Ureter (tissue), 1 donor: ENCODE measurements around the gene CACNA1B. TPM values are rescaled to one million over a fixed set of nuclear protein-coding genes. Genes with fewer than 3 reads are reported as not detected.
A peak's percentile ranks its signal among the peaks of the same experiment; 100 is the strongest.

Experiments used
- DNase-seq: peaks from one replicate; pipeline ENCODE4 v3.0.0-alpha.2; 2020; ENCODE audit warnings: low spot score
- total RNA-seq: library from RNA; stranded (reverse); gene quantifications from one replicate; pipeline ENCODE4 v1.2.4, GENCODE V29; 2023
- donor health status: DM: yes; HTN: yes; CAD: no.

CACNA1B gene
- total RNA-seq, 1 donor from 2014 or later = 0.23 TPM

DNA sequence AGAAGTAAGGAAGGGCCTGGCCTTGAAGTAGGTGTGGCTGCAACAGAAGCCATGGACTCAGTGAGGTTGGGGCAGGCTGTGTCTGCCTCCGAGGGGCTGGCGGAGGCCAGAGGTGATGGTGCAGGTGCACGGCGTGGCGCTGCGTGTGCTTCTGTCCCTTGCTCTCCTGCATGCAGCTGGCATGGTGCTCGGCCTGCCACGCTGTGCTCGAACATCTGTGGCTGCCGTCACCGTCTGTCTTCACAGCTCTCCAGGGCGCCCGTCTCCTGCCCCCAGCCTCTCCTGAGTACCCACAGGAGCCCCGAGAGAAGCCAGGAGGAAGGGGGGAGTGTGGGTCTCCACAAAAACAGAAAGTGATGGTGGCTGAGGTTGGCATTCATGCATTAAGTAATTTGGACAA, 193.7 kb downstream of the CACNA1B start:
- no peak for DNase-seq

- no peak for DNase-seq
Observed at GRCh38 chr9:138071731-138072130, 194.1 kb downstream of the CACNA1B start.

DNA sequence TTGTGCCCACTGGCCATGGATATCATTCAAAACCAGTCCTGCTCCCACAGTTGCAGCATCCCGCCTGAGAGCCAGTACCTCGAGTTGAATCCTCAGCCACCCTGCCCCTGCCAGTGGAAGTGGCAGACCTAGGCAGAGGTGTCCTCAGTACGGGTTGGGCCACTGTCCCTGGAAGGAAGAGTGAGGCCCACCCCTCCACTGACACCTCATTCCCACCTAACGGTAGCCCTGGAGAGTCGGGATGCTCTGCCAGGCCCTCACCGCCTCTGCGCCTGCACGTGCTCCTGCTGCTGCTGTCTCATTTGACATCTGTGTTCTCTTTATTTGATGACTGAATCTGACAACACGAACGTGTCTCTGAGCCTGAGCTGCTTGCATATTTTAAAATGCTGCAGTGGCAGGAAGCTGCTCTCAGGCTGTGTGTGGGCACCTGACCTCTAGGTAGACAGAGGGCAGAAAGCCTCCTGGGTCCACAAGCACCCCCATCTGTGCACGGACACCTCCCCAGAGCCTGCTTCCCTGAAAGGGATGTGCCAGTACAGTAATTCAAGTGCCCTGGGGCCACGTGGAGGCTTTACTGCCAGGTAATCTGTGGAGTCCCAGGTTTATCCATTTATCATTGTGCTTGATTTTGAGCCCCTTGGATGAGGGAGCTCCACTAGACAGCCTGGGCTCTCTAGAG, 194.7 kb downstream of the CACNA1B start:
- DNase-seq = no peak

DNA sequence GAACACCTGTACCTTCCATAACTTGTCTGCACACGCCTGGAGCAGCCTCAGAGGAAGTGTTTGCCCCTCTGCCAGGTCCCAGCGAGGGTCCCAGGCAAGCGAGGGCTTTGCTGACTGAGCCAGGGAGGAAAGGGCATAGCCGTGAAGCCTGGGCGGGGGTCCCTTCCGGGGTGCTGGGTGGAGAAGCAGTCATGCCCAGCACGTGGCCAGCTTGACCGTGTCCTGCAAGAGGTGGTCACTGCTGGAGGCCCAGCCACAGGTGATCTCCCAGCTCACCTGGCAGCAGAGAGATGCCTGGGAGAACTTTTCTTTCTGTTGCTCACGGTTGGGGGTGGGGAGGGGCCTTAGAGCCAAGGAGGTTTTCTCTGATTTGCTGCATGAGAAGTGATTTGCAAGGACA, 195.3 kb downstream of the CACNA1B start:
- peak; percentile 39 for DNase-seq

DNA sequence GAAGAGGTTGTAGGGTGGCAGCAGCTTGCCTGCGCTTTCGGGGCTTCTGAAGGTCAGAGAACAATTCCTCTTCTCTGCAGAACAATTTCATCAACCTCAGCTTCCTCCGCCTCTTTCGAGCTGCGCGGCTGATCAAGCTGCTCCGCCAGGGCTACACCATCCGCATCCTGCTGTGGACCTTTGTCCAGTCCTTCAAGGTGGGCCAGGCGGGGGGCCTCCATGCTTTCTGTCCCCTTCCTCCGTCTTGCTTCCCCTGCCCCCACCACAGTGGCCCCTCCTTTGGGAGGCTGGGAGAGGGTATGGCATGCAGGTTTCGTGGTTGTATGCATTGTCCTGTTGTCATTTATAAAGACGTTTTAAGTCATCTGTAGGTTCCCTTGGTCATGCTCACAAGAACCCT, 195.8 kb downstream of the CACNA1B start:
- DNase-seq = peak; percentile 32

DNA sequence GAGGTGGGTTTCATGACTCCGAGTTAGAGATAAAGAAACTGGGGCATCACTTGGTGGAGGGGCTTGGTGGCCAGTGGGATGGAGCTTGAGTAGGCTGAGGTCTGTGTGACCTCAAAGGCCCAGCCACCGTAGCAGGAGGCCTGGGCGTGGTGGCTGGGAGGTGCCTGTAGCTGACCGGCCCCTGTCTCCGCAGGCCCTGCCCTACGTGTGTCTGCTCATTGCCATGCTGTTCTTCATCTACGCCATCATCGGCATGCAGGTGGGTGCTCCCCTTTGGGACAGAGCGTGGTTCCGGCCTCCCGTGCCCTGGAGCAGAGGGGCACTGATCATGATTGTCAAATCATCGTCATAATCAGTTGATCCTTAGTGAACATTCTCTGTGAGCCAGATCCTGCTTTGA, 196.2 kb downstream of the CACNA1B start:
- DNase-seq = no peak

- peak; percentile 30 for DNase-seq
Observed at GRCh38 chr9:138074516-138074915, 196.9 kb downstream of the CACNA1B start.

DNA sequence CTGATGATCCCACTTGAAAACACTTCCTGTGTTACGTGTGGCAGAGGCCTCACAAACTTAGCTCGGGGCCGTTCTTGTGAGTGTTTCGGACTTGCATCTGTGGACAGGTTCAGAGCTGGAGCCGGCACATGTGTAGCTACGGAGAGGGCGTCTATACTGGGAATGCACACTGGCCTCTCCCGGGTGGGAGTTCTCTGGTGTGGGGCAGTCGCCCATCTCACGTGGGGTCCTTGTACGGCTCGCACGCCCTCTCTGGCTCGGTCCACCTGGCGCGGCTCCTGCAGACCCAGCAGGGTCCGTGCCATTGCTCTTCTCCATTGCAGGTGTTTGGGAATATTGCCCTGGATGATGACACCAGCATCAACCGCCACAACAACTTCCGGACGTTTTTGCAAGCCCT, 197.9 kb downstream of the CACNA1B start:
- DNase-seq = no peak

DNA sequence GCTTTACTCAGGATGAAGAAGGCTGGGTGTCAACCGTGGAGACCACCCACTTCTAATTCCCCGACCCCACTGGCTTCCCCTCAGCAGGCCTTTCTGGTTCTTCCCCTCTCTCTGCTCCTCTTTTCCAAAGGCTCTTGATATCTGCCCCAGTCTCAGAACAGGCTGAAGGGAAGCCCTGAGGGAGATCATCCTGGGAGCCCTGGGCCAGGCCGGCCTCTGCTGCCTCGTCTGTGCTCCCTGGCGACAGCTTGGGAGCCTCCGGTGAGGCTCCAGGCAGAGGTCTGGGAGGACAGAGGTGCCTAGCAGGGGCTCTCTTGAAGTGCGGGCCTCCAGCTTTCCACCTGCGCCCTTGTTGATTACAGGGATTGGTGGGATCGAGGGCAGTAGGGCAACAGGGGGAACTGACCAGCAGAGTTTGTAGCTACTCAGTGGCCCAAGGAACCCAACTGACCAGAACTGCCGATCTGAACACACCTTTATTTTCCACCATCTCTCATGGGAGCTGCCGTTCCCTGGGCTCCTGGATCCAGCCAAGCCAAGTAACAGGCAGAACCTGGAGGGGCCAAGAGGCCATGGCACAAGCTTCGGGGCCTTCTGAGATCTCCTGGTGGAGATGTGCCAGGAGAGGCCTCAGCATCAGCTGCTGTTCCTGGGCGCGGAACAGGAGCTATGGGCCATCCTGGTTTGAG, 198.5 kb downstream of the CACNA1B start:
- no peak for DNase-seq

DNA sequence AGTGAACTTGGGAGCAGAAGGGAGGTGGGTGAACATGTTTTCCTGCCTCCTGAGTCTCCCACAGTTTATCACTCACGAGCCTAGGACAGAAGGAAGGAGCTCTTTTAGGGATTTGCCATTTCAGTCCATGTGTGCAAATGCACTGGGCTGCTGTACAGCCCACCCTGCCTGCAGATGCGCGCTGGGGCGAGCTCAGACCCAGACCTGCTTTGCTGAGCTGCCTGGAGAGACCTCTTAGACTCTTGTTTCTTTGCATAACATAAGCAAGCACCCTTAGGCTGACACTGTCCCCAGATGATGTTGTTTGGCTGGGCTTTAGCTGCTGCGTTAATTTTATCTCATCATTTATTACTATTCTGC, 199.0 kb downstream of the CACNA1B start:
- DNase-seq = no peak

GRCh38 chr9:138077126-138077525, 199.5 kb downstream of the CACNA1B start:
- peak; percentile 34 for DNase-seq

DNA sequence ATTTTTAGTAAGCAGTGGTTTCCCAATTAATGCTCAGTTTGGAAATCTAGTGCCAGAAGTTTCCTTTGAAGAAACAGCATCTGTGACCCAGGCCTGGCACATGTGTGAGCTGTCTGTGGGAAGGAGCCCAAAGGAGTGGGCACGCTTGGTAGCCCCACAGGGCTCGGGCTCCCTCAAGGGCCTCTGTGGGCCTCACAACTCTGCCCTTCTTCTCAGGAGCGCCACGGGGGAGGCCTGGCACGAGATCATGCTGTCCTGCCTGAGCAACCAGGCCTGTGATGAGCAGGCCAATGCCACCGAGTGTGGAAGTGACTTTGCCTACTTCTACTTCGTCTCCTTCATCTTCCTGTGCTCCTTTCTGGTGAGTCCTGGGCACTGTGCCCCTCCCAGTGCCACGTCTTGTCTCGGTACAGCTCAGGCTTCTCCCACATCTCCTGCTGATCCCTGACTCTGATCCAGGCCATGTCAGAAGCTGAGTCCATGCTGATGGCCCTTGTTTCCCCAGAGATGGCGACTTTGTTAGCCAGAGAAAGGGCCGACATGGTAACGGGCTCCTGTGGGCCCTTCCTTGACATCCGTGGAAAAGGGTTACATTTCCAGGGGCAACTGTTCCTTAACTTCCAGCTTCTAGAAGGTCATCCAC, 200.4 kb downstream of the CACNA1B start:
- no peak for DNase-seq

- no peak for DNase-seq
Observed at GRCh38 chr9:138078846-138079245, 201.3 kb downstream of the CACNA1B start.

DNA sequence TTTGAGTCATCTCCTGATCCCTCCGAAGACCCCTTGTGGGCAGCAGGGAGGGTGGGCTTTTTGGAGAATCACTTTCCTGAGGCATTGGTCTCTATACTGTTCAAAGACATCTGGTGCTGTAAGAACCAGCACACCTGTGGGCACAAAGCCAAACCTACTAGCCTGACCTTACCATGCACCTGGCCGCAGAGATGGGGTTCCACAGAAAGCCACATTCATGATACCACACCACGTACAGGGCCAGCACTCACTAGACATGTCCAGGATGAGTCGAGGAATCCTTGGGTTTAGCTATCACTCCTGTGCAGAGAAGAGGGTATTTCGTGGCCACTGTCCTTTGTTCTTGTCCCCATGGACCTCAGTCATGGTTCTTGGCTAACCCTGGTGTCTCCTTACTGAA, 203.4 kb downstream of the CACNA1B start:
- no peak for DNase-seq

DNA sequence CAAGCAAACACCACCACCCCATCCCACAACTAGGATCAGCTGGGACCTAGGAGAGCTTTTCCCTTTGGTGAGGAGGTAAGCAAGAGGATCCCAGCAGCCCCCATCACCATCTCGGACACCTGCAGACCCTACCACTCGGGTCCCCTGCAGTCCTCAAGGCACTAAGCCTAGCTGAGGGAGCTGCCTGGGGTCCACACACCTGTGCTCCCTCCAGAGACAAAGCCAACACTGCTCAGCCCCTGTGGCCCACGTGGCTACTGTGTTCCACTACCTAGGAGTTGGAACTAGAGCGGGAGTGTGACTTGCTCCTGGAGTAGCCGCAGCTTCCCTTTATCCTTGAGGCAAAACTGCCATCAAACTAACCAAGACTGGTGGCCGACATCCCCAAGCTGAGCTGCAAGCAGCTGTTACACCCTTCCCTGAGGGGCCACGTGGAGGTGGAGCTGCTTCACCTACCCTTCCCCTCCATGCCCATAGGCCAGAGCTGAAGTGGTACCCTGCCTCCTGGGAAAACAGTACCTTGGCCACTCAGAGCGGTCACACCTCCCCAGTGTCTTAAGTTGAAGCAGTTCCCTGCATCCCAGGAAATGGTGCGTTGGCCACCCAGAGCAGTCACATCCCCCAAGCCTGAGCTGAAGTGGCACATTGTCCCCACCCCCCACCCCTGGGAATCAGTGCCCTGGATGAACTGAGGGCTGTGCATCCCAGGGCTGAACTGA, 205.5 kb downstream of the CACNA1B start:
- DNase-seq = no peak

DNA sequence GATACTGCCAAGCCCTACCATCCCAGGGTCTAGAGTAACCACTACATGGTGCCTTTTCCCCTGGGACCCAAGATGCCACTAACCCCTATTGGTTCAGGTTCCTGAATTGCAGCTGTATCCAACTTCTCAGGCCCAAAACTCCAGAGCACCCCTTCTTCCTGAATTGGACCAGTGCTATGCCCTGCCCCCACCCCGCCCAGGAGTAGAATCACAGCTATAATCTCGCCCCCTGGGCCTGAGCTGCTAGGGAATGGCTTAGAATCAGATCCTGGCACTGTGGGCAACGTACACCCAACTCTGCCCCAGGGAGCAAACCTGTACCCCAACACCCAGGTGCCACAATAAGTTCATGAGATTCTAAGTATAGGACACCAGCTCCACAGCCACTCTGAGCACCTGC, 206.3 kb downstream of the CACNA1B start:
- no peak for DNase-seq

DNA sequence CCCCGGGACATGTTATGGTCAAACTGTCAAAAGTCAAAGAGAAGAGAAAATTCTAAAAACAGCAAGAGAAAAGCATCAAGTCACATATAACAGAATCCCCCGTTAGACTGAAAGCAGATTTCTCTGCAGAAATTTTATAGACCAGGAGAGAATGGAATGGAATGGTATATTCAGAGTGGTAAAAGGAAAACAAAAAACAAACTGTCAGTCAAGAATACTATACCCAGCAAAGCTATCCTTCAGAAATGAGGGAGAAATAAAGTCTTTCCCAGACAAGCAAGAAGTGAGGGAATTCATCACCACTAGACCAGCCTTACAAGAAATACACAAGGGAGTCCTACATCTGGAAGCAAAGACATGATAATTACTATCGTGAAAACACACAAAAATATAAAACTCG, 208.0 kb downstream of the CACNA1B start:
- DNase-seq = no peak

DNA sequence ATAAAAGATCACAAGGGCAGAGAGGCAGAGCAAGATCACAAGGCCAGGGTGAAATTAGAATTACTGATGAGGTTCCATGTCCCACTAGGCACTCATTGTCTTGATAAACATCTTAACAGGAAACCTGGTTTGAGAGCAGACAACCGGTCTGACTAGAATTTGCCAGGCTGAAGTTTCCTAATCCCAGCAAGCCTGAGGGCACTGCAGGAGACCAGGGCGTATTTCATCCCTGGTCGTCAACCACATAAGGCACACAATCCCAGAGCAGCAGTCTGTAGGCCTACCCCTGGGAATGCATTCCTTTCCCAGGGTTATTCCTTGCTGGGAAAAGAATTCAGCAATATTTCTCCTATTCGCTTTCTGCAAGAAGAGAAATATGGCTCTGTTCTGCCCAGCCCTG, 214.5 kb downstream of the CACNA1B start:
- peak; percentile 40 for DNase-seq

DNA sequence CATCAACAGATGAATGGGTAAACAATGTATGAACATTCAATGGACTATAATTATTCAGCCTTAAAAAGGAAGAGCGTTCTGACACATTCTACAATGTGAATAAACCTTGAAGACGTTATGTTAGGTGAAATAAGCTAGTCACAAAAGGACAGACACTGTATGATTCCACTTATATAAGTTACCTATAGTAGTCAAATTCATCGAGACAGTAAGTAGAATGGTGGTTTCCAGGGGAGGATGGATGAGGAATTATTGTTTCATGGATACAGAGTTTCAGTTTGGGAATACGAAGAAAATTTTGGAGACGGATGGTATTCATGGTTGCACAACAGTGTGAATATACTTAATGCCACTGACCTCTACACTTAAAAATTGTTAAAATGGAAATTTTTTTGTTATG, 216.4 kb downstream of the CACNA1B start:
- no peak for DNase-seq

- DNase-seq = no peak
Observed at GRCh38 chr9:138095813-138096518, 218.4 kb downstream of the CACNA1B start.

- DNase-seq = no peak
Observed at GRCh38 chr9:138096519-138096845, 218.9 kb downstream of the CACNA1B start.

DNA sequence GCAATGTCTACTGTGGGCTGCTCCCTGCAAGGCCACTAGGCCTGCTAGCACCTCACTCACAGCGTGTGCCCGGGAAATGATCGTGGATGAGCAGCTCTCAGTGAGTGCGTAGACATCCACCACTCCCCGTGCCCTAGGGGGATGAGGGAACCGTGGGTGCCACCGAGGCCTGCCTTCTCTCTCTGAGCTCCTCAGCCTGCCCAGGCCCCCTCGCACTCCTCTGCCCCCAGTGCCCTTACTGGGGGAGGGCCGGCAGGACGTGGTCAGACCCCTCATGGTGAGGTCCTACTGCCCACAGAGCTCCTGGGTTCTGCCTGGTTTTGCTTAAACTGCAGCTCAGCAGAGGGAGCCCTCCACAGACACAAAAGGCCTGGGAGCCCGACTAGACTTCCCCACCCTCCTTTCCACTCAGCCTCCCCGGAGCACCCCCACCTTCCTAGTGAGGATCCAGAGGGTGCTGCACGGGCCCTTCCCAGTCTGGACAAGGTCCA, 220.0 kb downstream of the CACNA1B start:
- DNase-seq = no peak
